ENCODE results near the gene NFATC3.

NFATC3 gene

DNA sequence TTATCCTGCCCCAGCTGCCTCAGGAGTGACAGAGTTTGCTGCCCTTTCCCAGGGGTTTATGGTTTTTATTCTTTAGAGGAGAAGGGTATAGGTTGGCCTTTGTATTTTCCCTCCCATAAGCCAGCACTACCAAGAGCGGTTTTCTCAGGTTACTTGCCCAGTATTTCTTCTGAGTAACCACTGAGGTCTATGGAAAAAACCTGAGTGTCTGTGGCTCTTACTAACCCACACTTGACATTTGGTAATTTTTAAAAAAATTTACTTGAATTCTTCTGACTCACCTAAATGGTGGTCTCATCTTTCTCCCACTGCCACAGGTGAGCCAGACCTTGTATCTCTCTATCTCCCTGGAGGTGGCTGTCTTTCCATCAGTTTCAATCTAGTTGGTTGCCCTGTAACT, 185.2 kb downstream of the NFATC3 start:
- no peak overlapping the region for H2AFZ ChIP-seq (ENCODE audit: low read depth)
- H3K4me1 ChIP-seq (ENCODE audit: low read depth, poor library complexity, severe bottlenecking) = peaks cover 84% of the 10 kb centered on the region
- H3K9ac ChIP-seq = no peak overlapping the region
- H3K36me3 ChIP-seq (ENCODE audit: insufficient read depth) = peaks cover 3% of the 10 kb centered on the region; the same call in 1 of the 2 replicates
- no peak overlapping the region for H3K27ac ChIP-seq
- no peaks in the 10 kb centered on the region for H3K27me3 ChIP-seq (ENCODE audit: insufficient read depth, low read depth)
- peaks cover 94% of the 10 kb centered on the region for H3K79me2 ChIP-seq (ENCODE audit: insufficient read depth, low read depth)
- peaks cover 40% of the 10 kb centered on the region for H4K20me1 ChIP-seq (ENCODE audit: insufficient read depth)
- H3K4me3 ChIP-seq (IDR thresholded peaks at IDR 0.05; ENCODE audit: insufficient read depth, low read depth, low read length) = no peak overlapping the region
- TF ChIP-seq, protein P1, sequence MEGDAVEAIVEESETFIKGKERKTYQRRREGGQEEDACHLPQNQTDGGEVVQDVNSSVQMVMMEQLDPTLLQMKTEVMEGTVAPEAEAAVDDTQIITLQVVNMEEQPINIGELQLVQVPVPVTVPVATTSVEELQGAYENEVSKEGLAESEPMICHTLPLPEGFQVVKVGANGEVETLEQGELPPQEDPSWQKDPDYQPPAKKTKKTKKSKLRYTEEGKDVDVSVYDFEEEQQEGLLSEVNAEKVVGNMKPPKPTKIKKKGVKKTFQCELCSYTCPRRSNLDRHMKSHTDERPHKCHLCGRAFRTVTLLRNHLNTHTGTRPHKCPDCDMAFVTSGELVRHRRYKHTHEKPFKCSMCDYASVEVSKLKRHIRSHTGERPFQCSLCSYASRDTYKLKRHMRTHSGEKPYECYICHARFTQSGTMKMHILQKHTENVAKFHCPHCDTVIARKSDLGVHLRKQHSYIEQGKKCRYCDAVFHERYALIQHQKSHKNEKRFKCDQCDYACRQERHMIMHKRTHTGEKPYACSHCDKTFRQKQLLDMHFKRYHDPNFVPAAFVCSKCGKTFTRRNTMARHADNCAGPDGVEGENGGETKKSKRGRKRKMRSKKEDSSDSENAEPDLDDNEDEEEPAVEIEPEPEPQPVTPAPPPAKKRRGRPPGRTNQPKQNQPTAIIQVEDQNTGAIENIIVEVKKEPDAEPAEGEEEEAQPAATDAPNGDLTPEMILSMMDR (conservative IDR thresholded peaks at IDR 0.05; ENCODE audit: low read depth, low read length) = no peak
- no peak overlapping the region for H3K4me2 ChIP-seq

DNA sequence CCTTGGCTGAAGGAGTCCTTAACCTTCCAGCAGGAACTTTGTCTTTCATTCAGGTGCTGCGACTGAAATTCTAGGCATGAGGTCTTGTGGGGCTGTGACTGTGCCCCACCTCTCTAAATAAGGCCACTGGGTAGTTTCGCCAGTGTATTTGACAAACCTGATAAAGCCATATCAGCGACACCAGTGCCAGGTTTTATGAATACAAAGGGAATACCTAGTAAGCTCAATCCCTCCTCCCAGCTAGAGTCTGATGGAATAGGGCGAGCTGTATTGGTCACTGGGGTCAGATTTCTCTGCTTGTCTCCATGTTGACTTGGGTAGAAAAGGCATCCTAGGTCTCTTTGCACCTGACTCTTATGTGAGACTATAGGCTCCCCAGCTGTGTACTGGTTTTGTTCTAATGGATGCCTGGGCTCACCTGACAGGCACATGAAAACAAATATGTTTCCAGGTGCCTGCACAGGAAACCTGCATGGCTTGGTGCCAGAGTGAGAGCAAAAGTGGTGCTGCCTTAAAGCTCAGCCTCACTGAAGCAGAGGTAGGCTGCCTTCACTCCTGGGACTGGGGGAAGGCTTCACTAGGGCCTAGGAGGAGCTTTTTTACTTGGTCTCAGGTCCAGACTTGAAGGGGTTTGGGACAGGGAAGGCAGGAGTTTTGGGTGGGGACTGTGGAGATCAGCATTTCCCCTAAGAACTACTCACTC, 187.5 kb downstream of the NFATC3 start:
- peaks cover 76% of the 10 kb centered on the region for H3K4me1 ChIP-seq (ENCODE audit: low read depth, poor library complexity, severe bottlenecking)
- TF ChIP-seq, protein P1 (conservative IDR thresholded peaks at IDR 0.05; ENCODE audit: low read depth, low read length) = no peak
- no peak overlapping the region for H3K9ac ChIP-seq
- H3K36me3 ChIP-seq (ENCODE audit: insufficient read depth) = peaks cover 3% of the 10 kb centered on the region; the same call in 1 of the 2 replicates
- H3K4me2 ChIP-seq = peak overlapping the region; percentile 2; the same call in 1 of the 2 replicates
- peaks cover 27% of the 10 kb centered on the region for H4K20me1 ChIP-seq (ENCODE audit: insufficient read depth)
- H3K79me2 ChIP-seq (ENCODE audit: insufficient read depth, low read depth) = peaks cover 71% of the 10 kb centered on the region
- H3K27me3 ChIP-seq (ENCODE audit: insufficient read depth, low read depth) = no peaks in the 10 kb centered on the region
- no peak overlapping the region for H3K4me3 ChIP-seq (IDR thresholded peaks at IDR 0.05; ENCODE audit: insufficient read depth, low read depth, low read length)
- H3K27ac ChIP-seq = peak overlapping the region; percentile 18; the same call in 1 of the 2 replicates
- H2AFZ ChIP-seq (ENCODE audit: low read depth) = no peak overlapping the region

DNA sequence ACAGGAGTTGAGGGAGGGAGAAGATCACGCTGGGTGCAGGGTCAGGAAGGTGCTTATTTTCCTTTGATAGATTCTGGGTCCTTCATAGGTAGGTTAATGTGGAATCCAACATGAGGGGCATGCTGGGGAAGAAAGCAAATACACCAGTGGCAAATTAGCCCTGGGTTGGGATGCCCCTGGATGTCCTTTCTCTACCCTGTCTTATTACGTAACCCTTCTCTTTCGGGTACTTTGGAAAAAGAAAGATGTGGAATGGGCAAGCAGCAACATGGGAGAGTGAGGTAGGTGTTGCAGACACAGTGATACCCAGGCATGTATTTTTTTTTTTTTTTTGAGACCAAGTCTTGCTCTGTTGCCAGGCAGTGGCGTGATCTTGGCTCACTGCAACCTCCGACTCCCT, 188.3 kb downstream of the NFATC3 start:
- H4K20me1 ChIP-seq (ENCODE audit: insufficient read depth) = peaks cover 22% of the 10 kb centered on the region
- H3K9ac ChIP-seq = no peak overlapping the region
- H3K27ac ChIP-seq = no peak overlapping the region
- H3K4me1 ChIP-seq (ENCODE audit: low read depth, poor library complexity, severe bottlenecking) = peaks cover 68% of the 10 kb centered on the region
- peaks cover 63% of the 10 kb centered on the region for H3K79me2 ChIP-seq (ENCODE audit: insufficient read depth, low read depth)
- H2AFZ ChIP-seq (ENCODE audit: low read depth) = no peak overlapping the region
- TF ChIP-seq, protein P1 (conservative IDR thresholded peaks at IDR 0.05; ENCODE audit: low read depth, low read length) = no peak
- peaks cover 3% of the 10 kb centered on the region; the same call in 1 of the 2 replicates for H3K36me3 ChIP-seq (ENCODE audit: insufficient read depth)
- H3K27me3 ChIP-seq (ENCODE audit: insufficient read depth, low read depth) = no peaks in the 10 kb centered on the region
- H3K4me2 ChIP-seq = no peak overlapping the region
- no peak overlapping the region for H3K4me3 ChIP-seq (IDR thresholded peaks at IDR 0.05; ENCODE audit: insufficient read depth, low read depth, low read length)

DNA sequence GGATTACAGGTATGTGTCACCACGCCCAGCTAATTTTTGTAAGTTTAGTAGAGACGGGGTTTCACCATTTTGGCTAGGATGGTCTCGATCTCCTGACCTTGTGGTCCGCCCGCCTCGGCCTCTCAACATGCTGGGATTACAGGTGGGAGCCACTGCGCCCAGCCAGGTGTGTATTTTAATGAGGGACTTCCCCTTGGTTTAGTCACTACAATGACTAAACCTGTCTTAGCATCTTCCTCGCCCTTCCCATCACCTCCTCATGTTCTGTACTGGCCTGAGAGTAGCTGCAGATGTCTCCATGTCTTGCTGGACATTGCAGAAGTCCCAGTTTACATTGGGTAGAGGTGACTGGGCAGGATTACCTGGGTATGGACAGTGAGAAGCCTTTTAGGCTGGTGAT, 188.7 kb downstream of the NFATC3 start:
- Histone ChIP-seq H3K79me2 (ENCODE audit: insufficient read depth, low read depth) (peaks cover 58% of the 10 kb centered on the region), H3K27me3 (ENCODE audit: insufficient read depth, low read depth) (no peaks in the 10 kb centered on the region), H3K9ac (no peak overlapping the region; the same call in 1 of the 2 replicates), H3K27ac (no peak overlapping the region), H4K20me1 (ENCODE audit: insufficient read depth) (peaks cover 22% of the 10 kb centered on the region), H2AFZ (ENCODE audit: low read depth) (no peak overlapping the region), H3K36me3 (ENCODE audit: insufficient read depth) (peaks cover 3% of the 10 kb centered on the region; the same call in 1 of the 2 replicates), H3K4me2 (no peak overlapping the region), H3K4me1 (ENCODE audit: low read depth, poor library complexity, severe bottlenecking) (peaks cover 67% of the 10 kb centered on the region), H3K4me3 (IDR thresholded peaks at IDR 0.05; ENCODE audit: insufficient read depth, low read depth, low read length) (no peak overlapping the region)
- TF ChIP-seq, protein P1 (conservative IDR thresholded peaks at IDR 0.05; ENCODE audit: low read depth, low read length) = no peak

Data from KMS-11 (cell line).